Measurements from ENCODE around the gene TTC39B. TPM values are rescaled to one million over a fixed set of nuclear protein-coding genes. Genes with fewer than 3 reads are reported as not detected.

Gene TTC39B
- total RNA-seq, 2 donors from 2014 or later: 27.2 to 32.2 TPM

DNA sequence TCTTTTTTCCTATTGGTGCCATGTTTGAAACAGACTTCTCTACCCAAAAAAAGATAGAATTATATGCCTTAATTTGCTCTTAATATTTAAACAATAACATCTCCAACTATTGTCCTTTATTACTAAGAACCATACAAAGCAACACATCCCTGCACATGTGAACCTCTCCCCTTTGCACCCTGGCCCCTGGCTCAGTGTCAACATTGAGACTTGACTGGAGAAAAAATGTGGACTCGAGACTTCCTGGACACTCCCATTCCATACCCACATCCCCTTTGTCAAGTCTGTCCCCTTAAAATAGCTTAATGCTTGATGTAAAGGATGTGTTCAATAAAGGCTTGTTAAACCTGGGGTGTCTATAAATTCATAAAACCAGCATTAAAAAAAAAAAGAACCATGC, 53.2 kb downstream of the TTC39B start:
- H3K27ac ChIP-seq: no peak overlapping the region
- H3K27me3 ChIP-seq: no peaks in the 10 kb centered on the region
- H3K9ac ChIP-seq (ENCODE audit: low read depth in 2 of 2, low read length in 2 of 2): no peak overlapping the region
- H3K4me1 ChIP-seq: no peaks in the 10 kb centered on the region
- TF ChIP-seq, protein P1, sequence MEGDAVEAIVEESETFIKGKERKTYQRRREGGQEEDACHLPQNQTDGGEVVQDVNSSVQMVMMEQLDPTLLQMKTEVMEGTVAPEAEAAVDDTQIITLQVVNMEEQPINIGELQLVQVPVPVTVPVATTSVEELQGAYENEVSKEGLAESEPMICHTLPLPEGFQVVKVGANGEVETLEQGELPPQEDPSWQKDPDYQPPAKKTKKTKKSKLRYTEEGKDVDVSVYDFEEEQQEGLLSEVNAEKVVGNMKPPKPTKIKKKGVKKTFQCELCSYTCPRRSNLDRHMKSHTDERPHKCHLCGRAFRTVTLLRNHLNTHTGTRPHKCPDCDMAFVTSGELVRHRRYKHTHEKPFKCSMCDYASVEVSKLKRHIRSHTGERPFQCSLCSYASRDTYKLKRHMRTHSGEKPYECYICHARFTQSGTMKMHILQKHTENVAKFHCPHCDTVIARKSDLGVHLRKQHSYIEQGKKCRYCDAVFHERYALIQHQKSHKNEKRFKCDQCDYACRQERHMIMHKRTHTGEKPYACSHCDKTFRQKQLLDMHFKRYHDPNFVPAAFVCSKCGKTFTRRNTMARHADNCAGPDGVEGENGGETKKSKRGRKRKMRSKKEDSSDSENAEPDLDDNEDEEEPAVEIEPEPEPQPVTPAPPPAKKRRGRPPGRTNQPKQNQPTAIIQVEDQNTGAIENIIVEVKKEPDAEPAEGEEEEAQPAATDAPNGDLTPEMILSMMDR (IDR thresholded peaks at IDR 0.05): no peak
- H3K9me3 ChIP-seq: no peaks in the 10 kb centered on the region
- peak; percentile 40 for DNase-seq
- H3K36me3 ChIP-seq: no peaks in the 10 kb centered on the region
- intact Hi-C loops (cut with DNase I): no loop called here
- H3K4me3 ChIP-seq: no peak overlapping the region

DNA sequence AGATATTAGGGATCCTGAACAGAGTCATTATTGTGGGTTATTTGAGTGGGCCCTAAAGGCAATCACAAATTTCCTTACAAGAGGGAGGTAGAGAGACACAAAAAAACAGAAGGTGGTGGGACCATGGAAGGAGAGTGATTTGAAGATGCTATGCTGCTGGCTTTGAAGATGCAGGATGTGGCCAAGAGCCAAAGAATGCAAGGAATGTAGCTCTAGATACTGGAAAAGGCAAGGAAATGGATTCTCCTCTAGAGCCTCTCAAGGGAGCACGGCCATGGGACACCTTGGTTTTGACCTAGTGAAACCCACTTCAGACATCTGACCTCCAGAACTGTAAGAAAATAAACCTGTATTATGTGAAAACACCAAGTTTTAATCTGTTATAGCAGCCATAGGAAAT, 53.8 kb downstream of the TTC39B start:
- intact Hi-C loops (cut with DNase I): no loop called here
- Histone ChIP-seq H3K27ac (no peak overlapping the region), H3K9ac (ENCODE audit: low read depth in 2 of 2, low read length in 2 of 2) (no peak overlapping the region), H3K27me3 (no peaks in the 10 kb centered on the region), H3K4me1 (no peaks in the 10 kb centered on the region), H3K36me3 (no peaks in the 10 kb centered on the region), H3K9me3 (no peaks in the 10 kb centered on the region), H3K4me3 (no peak overlapping the region)
- TF ChIP-seq, protein P1 (IDR thresholded peaks at IDR 0.05): no peak
- DNase-seq: no peak

DNA sequence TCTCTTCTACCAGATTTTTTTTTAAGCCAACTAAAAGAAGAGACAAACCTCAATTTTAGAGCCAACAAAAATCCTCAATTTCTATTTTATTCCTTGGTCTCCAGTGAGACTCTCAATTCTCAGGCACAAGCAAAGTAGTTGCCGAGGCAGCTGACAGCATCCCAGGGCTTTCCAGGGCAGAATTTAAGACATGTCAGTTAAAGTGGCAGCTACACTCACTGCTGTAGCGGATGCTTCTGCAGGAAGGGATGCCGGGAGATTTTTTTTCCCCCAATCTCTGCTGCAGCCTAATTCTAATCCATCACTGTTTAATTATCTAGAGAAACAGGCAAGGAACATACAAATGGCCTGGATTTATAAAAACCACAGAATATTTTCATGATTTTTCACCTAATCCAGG, 57.0 kb downstream of the TTC39B start:
- no peak for DNase-seq
- Histone ChIP-seq H3K27ac (no peak overlapping the region), H3K9ac (ENCODE audit: low read depth in 2 of 2, low read length in 2 of 2) (no peak overlapping the region), H3K27me3 (no peaks in the 10 kb centered on the region), H3K9me3 (no peaks in the 10 kb centered on the region), H3K4me3 (no peak overlapping the region), H3K4me1 (no peaks in the 10 kb centered on the region), H3K36me3 (no peaks in the 10 kb centered on the region)
- intact Hi-C loops (cut with DNase I): no loop called here
- TF ChIP-seq, protein P1 (IDR thresholded peaks at IDR 0.05): no peak

DNA sequence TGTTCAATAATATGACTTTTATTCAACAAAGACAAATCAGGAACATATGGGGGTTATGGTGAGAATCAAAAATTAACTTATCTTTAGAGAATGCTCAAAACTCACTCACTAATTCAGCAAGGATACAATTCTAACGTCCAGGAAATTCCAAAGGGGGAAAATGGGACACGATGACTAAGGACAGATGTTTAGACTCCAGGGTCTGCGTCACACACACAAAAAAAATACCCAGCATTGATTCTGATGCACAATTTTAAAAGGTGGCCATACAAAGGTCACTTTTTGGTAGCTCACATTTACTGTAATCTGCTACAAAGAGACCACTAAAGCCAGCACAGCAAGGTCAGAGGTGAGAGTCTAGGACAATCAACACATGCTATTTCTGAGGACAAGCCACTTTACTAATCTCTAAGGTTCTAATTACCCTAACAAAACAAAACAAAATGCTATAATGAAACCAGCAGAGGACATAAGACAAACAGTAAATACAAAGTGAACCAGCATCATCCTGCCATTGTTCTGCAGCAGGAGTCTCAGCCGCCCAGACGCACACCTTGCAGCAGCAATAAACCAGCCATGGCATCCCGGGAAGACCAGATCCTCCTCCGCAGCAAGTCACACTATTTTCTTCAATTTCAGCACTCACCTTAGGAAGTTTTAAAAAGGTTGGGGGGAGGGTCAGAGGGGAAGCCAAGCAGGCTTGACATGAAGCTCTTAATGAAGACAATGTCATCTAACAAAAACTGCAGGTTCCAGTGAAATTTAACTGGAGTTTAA, 57.8 kb downstream of the TTC39B start:
- intact Hi-C loops (cut with DNase I): no loop called here
- no peak overlapping the region for H3K27ac ChIP-seq
- H3K9ac ChIP-seq (ENCODE audit: low read depth in 2 of 2, low read length in 2 of 2): no peak overlapping the region
- no peaks in the 10 kb centered on the region for H3K4me1 ChIP-seq
- DNase-seq: no peak
- no peaks in the 10 kb centered on the region for H3K9me3 ChIP-seq
- H3K36me3 ChIP-seq: no peaks in the 10 kb centered on the region
- no peaks in the 10 kb centered on the region for H3K27me3 ChIP-seq
- TF ChIP-seq, protein P1 (IDR thresholded peaks at IDR 0.05): no peak
- H3K4me3 ChIP-seq: no peak overlapping the region

DNA sequence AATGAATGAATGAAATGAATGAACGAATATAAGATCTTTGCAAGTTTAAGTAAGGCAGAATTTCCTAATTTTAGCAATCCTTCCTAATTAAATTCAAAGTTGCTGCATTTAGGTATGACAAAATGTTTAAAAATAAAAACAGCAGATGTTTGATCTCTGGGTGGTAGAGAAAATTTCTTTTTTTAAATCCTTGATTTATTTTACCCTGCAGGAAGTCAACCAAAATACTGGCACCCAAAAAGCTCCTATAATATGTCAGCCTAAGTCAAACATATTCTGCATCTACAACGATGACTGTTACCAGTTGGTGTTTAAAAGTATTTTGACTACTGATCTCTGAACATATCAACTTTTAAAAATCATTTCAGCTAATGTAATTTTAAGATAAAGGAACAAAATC, 58.4 kb downstream of the TTC39B start:
- H3K36me3 ChIP-seq: no peaks in the 10 kb centered on the region
- H3K4me3 ChIP-seq: no peak overlapping the region
- no peaks in the 10 kb centered on the region for H3K4me1 ChIP-seq
- H3K9ac ChIP-seq (ENCODE audit: low read depth in 2 of 2, low read length in 2 of 2): no peak overlapping the region
- no peaks in the 10 kb centered on the region for H3K9me3 ChIP-seq
- TF ChIP-seq, protein P1 (IDR thresholded peaks at IDR 0.05): no peak
- intact Hi-C loops (cut with DNase I): no loop called here
- H3K27me3 ChIP-seq: no peaks in the 10 kb centered on the region
- H3K27ac ChIP-seq: no peak overlapping the region
- DNase-seq: no peak
